Hepatocyte (in vitro differentiated cells): ENCODE results near the gene STAM. TPM values are rescaled to one million over a fixed set of nuclear protein-coding genes. Genes with fewer than 3 reads are reported as not detected.
"Not testable (repeated sequence)": the region's sequence is repeated elsewhere in the genome, so short reads cannot be mapped to it uniquely, and the experiment has no call there.

Experiments
- DNase-seq: peaks from one replicate; pipeline ENCODE4 v3.0.0-alpha.2; 2016; ENCODE audit warnings: low spot score
- H2AFZ ChIP-seq: fragments of 200-600 bp; sonication (generic); 2 replicates; pipeline ENCODE4 v1.6.0; 2016; ENCODE audit warnings: antibody characterized with exemption, mild to moderate bottlenecking
- H3K27ac ChIP-seq: fragments of 200-600 bp; sonication (generic); 2 replicates; pipeline ENCODE4 v1.5.1; 2016; ENCODE audit warnings: mild to moderate bottlenecking
- H3K27me3 ChIP-seq: fragments of 200-600 bp; sonication (generic); 2 replicates; pipeline ENCODE4 v1.6.1; 2016
- H3K36me3 ChIP-seq: fragments of 200-600 bp; sonication (generic); replicated peaks from 2 replicates; pipeline ENCODE4 v1.5.1; 2016; ENCODE audit warnings: low read depth; ENCODE audit not compliant: insufficient read depth
- H3K4me1 ChIP-seq: fragments of 200-600 bp; sonication (generic); 2 replicates; pipeline ENCODE4 v1.5.1; 2016; ENCODE audit warnings: mild to moderate bottlenecking, moderate library complexity; ENCODE audit not compliant: insufficient read depth
- H3K4me2 ChIP-seq: fragments of 200-600 bp; sonication (generic); 2 replicates; pipeline ENCODE4 v1.6.0; 2016
- H3K4me3 ChIP-seq: fragments of 200-600 bp; sonication (generic); 2 replicates; pipeline ENCODE4 v1.5.1; 2016; ENCODE audit warnings: mild to moderate bottlenecking
- H3K79me2 ChIP-seq: fragments of 200-600 bp; sonication (generic); 2 replicates; pipeline ENCODE4 v1.6.0; 2017; ENCODE audit warnings: mild to moderate bottlenecking
- H3K9me2 ChIP-seq: fragments of 200-600 bp; sonication (generic); replicated peaks from 2 replicates; pipeline ENCODE4 v1.6.0; 2017; ENCODE audit warnings: mild to moderate bottlenecking; ENCODE audit not compliant: insufficient read depth
- H3K9me3 ChIP-seq: fragments of 200-600 bp; sonication (generic); 2 replicates; pipeline ENCODE4 v1.5.1; 2016; ENCODE audit warnings: low read depth, mild to moderate bottlenecking
- H4K20me1 ChIP-seq: fragments of 200-600 bp; sonication (generic); 2 replicates; pipeline ENCODE4 v1.6.0; 2016; ENCODE audit warnings: mild to moderate bottlenecking; ENCODE audit not compliant: insufficient read depth, poor library complexity, severe bottlenecking
- CTCF ChIP-seq: fragments of 200-600 bp; sonication (generic); IDR thresholded peaks from 2 replicates; pipeline ENCODE4 v1.5.1; 2016; ENCODE audit warnings: antibody characterized with exemption, mild to moderate bottlenecking; ENCODE audit not compliant: poor library complexity
- EZH2 ChIP-seq: fragments of 200-600 bp; sonication (generic); IDR thresholded peaks from 2 replicates; pipeline ENCODE4 v1.6.1; 2016; ENCODE audit warnings: antibody characterized with exemption, mild to moderate bottlenecking, borderline replicate concordance
- EZH2phosphoT487 ChIP-seq: fragments of 200-600 bp; sonication (generic); IDR thresholded peaks from one replicate; pipeline ENCODE4 v1.6.1; 2018; ENCODE audit warnings: antibody characterized with exemption, mild to moderate bottlenecking, low read depth, moderate library complexity; ENCODE audit not compliant: unreplicated experiment, severe bottlenecking
- WGBS: methylation state at CpG from one replicate; pipeline ENCODE4 v1.1.6; 2016; ENCODE audit warnings: low lambda C conversion rate; ENCODE audit errors: missing lambda C conversion rate; 5-methylcytosine and 5-hydroxymethylcytosine counted together
- polyA plus RNA-seq: library from polyadenylated mRNA; unstranded; fragments of >200 nt; fragmentation: Nextera tagmentation; extraction: Ambion mirVana; gene quantifications from 2 replicates; pipeline ENCODE4 v1.2.1, GENCODE V29; 2016
- total RNA-seq: library from RNA; depleted of rRNA; stranded (reverse); fragments of >200 nt; gene quantifications from 2 replicates; pipeline ENCODE4 v1.2.3, GENCODE V29; 2014

Gene STAM
- total and polyA plus RNA-seq, 2 experiments from 2014 or later = 20.6 to 29.9 TPM

GRCh38 chr10:17622061-17622460 lies 21.9 kb upstream of the STAM start:
- H3K4me2 ChIP-seq = no peak overlapping the region
- no peaks in the 10 kb centered on the region for H3K9me2 ChIP-seq
- H3K9me3 ChIP-seq = no peaks in the 10 kb centered on the region
- WGBS = 75% methylated on average over 8 of the region's 8 CpGs
- no peak overlapping the region for H3K4me3 ChIP-seq
- no peak overlapping the region for H2AFZ ChIP-seq
- no peak for TF ChIP-seq CTCF
- TF ChIP-seq EZH2 = no peak
- no peak for TF ChIP-seq EZH2phosphoT487
- H3K36me3 ChIP-seq = no peaks in the 10 kb centered on the region
- no peaks in the 10 kb centered on the region for H4K20me1 ChIP-seq
- H3K79me2 ChIP-seq = no peaks in the 10 kb centered on the region
- DNase-seq = no peak
- peaks cover 4% of the 10 kb centered on the region for H3K4me1 ChIP-seq
- H3K27me3 ChIP-seq = peaks cover 3% of the 10 kb centered on the region
- H3K27ac ChIP-seq = no peak overlapping the region

- Histone ChIP-seq H3K36me3 (no peaks in the 10 kb centered on the region), H3K4me3 (no peak overlapping the region), H4K20me1 (no peaks in the 10 kb centered on the region), H3K27ac (no peak overlapping the region), H2AFZ (no peak overlapping the region), H3K4me2 (no peak overlapping the region), H3K79me2 (no peaks in the 10 kb centered on the region), H3K9me3 (no peaks in the 10 kb centered on the region), H3K27me3 (peaks cover 3% of the 10 kb centered on the region), H3K4me1 (no peaks in the 10 kb centered on the region), H3K9me2 (no peaks in the 10 kb centered on the region)
- WGBS = 62% methylated on average over 3 of the region's 3 CpGs
- DNase-seq = no peak
- TF ChIP-seq EZH2 (no peak), CTCF (no peak), EZH2phosphoT487 (no peak)
Measured at GRCh38 chr10:17624996-17625395, 19.0 kb upstream of the STAM start.

- no peaks in the 10 kb centered on the region for H3K36me3 ChIP-seq
- TF ChIP-seq CTCF = no peak
- TF ChIP-seq EZH2 = no peak
- no peak for TF ChIP-seq EZH2phosphoT487
- no peaks in the 10 kb centered on the region for H4K20me1 ChIP-seq
- H2AFZ ChIP-seq = no peak overlapping the region
- H3K4me3 ChIP-seq = no peak overlapping the region
- H3K9me3 ChIP-seq = no peaks in the 10 kb centered on the region
- H3K27me3 ChIP-seq = peaks cover 3% of the 10 kb centered on the region
- no peaks in the 10 kb centered on the region for H3K79me2 ChIP-seq
- no peak overlapping the region for H3K4me2 ChIP-seq
- DNase-seq = no peak
- 71% methylated on average over 1 of the region's 1 CpG for WGBS
- no peaks in the 10 kb centered on the region for H3K4me1 ChIP-seq
- H3K9me2 ChIP-seq = no peaks in the 10 kb centered on the region
- no peak overlapping the region for H3K27ac ChIP-seq
Measured at GRCh38 chr10:17626656-17627055, 17.3 kb upstream of the STAM start.

- H3K27ac ChIP-seq, H3K9me3 ChIP-seq, H4K20me1 ChIP-seq, H3K4me1 ChIP-seq, H3K79me2 ChIP-seq, DNase-seq, H3K4me3 ChIP-seq, H3K36me3 ChIP-seq, H3K27me3 ChIP-seq, H2AFZ ChIP-seq, H3K9me2 ChIP-seq, H3K4me2 ChIP-seq: not testable (repeated sequence)
- 91% methylated on average over 8 of the region's 8 CpGs for WGBS
Measured at GRCh38 chr10:17632590-17632989, 11.4 kb upstream of the STAM start.
